DND-41 (cell line): ENCODE results near the gene MALRD1.

Source experiments
- EZH2 ChIP-seq: IDR thresholded peaks from 3 replicates; pipeline ENCODE4 v1.6.1; 2012; ENCODE audit warnings: borderline replicate concordance, low read depth, mild to moderate bottlenecking, moderate library complexity, low read length, inconsistent platforms; ENCODE audit not compliant: severe bottlenecking
- TF ChIP-seq, protein P1 (sequence below): IDR thresholded peaks from 2 replicates; pipeline ENCODE4 v1.5.1; 2012; ENCODE audit warnings: borderline replicate concordance, low read length, moderate library complexity, mild to moderate bottlenecking; ENCODE audit not compliant: poor library complexity, severe bottlenecking; ENCODE audit errors: extremely low read depth

DNA sequence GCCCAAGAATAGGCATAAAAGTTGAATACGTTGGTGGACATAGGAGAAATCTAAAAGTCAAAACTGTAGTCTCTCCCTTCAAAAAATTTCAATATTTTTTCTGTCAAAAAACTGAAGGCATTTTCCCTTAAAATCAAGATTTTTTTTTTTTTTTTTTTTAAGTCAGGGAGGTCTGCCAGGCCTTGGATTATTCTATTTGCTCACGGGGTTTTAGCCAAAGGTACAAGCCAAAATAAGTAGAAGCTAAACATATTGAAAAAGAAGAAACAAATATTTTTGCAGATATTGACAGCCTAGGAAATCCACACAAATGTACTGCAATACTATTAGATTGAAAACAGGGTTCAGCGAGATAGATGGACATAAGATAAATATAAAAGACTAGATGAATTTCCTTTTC lies 577.6 kb downstream of the MALRD1 start:
- TF ChIP-seq, protein P1, sequence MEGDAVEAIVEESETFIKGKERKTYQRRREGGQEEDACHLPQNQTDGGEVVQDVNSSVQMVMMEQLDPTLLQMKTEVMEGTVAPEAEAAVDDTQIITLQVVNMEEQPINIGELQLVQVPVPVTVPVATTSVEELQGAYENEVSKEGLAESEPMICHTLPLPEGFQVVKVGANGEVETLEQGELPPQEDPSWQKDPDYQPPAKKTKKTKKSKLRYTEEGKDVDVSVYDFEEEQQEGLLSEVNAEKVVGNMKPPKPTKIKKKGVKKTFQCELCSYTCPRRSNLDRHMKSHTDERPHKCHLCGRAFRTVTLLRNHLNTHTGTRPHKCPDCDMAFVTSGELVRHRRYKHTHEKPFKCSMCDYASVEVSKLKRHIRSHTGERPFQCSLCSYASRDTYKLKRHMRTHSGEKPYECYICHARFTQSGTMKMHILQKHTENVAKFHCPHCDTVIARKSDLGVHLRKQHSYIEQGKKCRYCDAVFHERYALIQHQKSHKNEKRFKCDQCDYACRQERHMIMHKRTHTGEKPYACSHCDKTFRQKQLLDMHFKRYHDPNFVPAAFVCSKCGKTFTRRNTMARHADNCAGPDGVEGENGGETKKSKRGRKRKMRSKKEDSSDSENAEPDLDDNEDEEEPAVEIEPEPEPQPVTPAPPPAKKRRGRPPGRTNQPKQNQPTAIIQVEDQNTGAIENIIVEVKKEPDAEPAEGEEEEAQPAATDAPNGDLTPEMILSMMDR: no peak
- TF ChIP-seq EZH2: no peak
